Measurements from ENCODE around the gene OR7G2.

OR7G2 gene

DNA sequence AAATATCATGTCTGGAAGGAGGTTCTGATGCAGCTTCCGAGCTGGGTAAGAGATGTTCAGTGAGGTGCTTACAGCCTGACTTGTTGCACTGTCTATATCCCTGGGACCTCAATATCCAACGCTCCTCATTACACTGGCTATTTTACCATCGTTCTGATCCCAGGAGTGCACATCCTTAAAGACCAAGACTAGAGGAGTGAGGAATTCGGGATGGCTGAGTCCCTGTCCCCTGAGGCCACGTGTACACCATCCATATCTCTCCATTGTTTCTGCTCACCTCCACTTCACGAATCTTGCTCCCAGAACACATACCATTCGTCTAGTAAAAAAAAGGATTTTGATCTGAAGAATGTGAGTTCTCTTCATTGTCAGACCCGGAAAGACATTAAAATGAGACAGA lies at the start of gene OR7G2:
OR7G2 (minus strand) TSS at position 101 of the 400 bp plus-strand sequence. CDS start 4,232 bp downstream, outside the sequence.
- no peak for DNase-seq

DNA sequence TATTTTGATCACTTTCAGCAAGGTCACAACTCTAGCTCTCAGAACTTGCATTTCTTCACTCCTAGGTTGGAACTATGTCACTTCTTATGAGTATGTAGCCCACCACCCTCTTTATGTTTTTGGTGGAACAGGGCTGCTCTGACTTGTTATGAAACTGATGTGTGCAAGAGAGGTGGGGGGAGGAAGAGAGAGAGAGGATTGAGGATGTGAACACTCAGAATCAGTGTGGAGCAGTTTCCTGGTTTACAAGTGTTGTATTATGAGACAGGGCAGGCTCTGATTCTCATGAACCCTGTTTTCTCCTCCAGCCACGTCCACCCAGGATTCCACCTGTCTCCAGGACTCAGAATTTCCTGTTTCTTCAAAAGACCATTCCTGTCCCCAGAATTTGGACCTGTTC lies 49.0 kb upstream of the OR7G2 start:
- DNase-seq = no peak

- no peak for DNase-seq
Observed at GRCh38 chr19:9155591-9155990, 48.3 kb upstream of the OR7G2 start.

GRCh38 chr19:9151367-9151766 lies 44.1 kb upstream of the OR7G2 start:
- no peak for DNase-seq

- DNase-seq = no peak
Observed at GRCh38 chr19:9150650-9151049, 43.4 kb upstream of the OR7G2 start.

DNA sequence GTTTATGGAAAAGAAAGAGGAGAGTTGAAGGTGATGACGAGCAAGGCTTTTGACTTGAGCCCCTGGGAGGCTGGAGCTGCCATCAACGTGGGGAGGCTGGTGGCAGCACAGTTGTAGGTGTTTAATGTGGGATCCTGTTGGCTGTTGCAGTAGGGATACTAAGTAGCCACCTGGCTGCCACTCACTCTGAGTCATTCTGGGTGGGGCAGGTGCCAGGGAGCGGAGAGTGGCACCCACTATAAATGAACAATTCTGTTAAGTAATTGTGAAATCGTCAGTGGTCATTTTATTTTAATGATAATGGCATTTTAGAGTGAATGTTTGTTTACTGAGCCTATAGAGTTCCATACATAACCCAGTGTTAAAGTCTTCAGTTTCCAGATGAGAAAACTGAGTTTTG lies 42.7 kb upstream of the OR7G2 start:
- no peak for DNase-seq

DNA sequence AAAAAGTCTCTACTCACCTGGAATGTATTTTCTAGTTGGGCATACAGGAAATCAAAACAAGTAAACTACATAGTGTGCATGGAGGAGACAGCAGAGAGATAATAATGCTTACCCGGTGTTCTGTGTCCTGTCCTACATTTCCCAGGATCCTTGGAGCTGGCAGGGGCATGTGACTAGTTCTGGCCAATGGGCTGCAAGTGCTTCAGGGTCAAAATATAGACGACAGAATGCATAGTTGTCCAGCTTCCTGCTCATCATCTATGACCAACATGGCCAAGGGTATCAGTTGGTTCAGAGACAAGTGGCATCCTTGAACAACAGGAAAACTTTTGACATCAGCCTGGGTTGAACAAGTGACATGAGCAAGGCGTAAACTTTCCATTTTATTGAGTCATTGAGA lies 41.4 kb upstream of the OR7G2 start:
- DNase-seq = no peak

DNA sequence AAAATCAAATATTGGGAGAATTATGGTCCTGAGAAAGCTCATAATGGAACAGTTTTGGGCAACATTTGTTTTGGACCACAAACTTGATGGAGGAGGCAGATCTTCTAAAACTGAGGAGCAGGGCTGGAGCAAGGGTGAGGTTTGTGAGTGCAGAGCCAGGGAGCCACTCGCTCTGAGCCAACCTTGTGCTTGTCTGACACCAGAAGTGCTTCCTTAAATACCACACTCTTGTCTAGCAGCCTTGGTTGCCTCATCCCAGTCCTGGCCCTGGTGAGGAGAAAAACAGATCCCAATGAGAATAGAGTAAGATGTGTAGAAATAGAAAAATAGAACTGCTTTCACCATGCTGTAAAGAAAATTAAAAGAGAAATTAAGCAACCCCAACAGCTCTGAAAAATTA lies 39.6 kb upstream of the OR7G2 start:
- no peak for DNase-seq

DNA sequence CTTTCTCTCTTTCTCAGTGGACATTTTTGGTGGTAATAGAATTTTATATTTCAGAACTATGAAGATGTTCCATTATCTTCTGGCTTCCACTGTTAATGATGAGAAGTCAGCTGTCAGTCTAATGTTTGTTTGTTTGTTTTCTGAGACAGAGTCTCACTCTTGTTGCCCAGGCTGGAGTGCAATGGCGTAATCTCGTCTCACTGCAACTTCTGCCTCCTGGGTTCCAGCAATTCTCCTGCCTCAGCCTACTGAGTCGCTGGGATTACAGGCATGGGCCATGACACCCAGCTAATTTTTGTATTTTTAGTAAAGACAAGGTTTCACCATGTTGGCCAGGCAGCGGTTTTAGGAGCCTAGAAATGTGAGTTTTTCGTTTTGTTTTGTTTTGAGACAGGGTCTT lies 37.6 kb upstream of the OR7G2 start:
- no peak for DNase-seq

DNA sequence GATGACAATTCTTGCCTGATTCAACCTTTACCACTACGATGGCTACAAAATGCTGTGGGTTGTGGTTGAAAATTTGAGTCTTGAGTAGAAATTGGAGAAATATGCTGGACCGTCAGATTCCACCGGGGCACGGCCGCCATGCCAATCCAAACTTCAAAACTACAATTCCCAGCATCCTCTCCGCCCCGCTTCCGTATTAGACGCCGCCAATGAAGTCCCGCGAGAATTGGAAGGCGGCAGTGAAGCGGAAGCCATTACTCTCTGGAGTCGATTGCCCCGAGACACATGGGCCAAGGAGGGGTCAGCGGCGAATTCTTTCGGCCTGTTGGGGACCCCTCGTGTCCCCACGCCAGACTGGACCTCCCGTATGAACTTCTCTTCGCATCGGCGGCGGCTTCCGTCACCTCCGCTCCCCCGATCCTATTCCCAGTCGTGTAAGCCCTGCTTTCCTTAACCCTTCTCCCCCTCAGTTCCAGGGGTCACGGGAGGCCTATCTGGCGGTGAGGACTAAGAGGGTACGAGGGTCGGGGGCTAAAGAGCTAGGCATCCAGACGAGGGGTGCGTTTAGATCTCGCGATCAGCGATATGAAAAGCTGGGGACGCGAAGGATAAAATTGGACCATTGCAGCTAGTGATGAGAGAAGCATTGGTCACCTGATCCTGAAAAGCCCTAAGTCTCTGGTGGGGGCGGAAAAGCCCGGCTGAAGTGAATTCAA lies 33.0 kb upstream of the OR7G2 start, which contains the start of gene ZNF317:
ZNF317 (plus strand) TSS at position 239 of the 716 bp plus-strand sequence. CDS start 15,620 bp downstream, outside the sequence.
- peak; percentile 89 for DNase-seq

GRCh38 chr19:9139609-9140158 lies 32.4 kb upstream of the OR7G2 start:
- DNase-seq = no peak

DNA sequence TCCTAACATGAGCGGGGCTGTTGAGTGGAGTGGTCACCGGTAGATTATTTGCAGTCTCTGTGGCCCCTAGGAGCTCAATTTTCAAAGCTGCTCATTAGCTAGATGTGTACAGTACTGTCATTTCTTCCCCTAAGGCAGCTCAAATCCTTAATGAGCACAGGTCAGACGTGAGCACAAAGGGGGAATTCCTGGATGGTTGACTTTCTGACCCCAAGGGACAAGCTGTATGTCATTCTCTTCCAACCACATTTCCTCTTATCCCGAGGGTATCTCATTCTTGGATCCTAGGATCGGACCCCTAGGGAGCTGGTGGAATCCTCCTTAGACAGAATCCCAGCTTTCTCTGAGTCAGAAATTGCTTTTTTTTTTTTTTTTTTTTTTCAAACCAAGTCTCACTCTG lies 25.1 kb upstream of the OR7G2 start:
- no peak for DNase-seq

- no peak for DNase-seq
Observed at GRCh38 chr19:9130965-9131364, 23.7 kb upstream of the OR7G2 start.

DNA sequence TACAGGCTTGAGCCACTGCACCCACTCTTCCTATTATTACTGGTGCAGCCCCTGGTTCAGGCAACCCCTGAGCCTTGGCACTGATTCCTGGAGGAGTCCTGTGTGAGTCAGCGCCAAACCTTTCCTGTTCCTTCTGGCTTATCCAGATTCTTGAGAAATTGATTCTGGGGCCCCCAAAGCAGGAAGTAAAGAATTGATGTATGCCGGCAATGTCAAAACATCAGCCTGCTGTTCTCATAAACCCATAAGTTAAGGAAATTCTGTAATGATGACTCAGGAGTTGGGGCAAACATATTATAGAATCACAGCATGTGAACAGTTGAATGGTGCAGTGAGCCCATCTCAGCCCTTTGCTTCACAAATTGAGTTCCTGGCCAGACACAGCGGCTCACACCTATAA lies 20.9 kb upstream of the OR7G2 start:
- no peak for DNase-seq

GRCh38 chr19:9126900-9127405 lies 19.7 kb upstream of the OR7G2 start, which contains the start of gene OR7G3:
Gene OR7G3, minus strand, starts transcription at chr19:9126950. Its CDS starts 0 bp downstream, at chr19:9126950.
- DNase-seq = no peak

DNA sequence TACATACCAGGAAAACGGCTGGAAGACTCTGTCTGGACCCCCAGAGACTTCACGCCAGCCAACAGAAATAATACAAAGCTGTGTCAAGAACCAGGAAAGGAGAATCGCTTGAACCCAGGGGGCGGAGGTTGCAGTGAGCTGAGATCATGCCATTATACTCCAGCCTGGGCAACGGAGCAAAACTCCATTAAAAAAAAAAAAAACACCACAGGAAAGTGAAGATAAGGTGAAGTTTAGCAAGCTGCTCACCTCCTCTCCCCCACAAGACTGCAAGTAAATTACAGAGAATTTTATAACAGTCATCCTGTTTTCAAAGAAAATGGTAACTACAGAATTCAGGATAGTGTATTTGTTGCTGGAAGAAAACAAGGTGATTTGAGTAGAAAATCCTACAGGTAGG lies 9.3 kb upstream of the OR7G2 start:
- no peak for DNase-seq

DNA sequence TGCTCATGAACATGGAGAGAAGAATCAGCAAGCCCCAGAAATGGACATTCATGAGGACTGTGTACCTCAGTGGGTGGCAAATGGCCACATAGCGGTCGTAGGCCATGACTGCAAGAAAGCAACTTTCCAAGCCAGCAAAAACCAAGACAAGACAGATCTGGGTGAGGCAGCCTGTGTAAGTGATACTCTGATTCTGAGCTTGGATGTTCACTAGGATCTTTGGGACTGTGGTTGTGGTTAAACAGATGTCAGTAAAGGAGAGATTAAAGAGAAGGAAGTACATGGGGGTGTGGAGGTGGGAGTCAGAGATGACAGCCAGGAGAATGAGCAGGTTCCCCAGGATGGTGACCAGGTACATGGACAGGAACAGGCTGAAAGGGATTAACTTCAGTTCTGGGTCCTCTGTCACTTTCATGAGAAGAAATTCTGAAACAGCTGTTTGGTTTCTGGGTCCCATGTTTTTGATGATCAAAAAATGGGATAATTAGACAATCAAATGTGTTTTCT lies 8.1 kb upstream of the OR7G2 start, which contains the start of gene OR7G1:
OR7G1 (minus strand) TSS at position 457 of the 507 bp plus-strand sequence; CDS start at position 457, 0 bp downstream.
- no peak for DNase-seq

DNA sequence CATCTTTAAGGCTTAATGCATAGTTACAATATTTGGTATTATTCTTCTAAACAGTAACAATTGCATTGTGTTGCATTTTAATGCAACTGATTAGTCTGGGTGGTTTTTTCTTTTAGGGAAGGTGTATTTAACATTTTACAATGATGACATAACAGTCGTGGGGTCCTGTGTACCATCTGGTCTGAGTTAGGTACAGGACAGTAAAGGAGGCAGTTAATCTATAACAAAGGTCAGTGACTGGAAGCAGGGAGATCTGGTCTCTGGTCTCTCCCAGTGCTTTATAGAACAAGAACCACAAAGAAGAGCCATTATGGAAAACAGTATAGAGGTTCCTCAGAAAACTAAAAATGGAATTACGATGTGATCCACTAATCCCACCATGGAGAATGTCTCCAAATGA lies 2.7 kb upstream of the OR7G2 start:
- no peak for DNase-seq

DNA sequence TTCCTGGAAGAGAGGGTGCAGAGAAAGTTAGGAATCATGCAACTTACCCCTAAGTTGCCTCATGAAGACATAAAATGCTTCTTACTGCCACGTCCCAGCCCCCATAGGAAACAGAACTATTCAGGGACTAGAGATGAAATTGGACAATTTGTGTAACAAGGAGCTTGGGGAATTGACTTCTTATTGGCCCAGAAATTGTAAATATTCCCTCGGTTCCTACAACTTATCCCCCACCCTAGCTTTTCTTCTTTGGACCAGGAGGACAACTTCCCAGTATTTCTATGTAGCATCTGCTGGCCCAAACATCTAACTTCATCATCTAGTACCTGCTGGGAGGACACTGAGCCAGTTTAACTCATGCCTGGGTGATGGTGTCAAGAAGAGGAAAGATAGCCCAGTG lies 20.5 kb downstream of the OR7G2 start, which contains the start of gene OR1M1:
OR1M1 (plus strand) TSS at position 301 of the 400 bp plus-strand sequence. CDS start 6,184 bp downstream, outside the sequence.
- DNase-seq = no peak

GRCh38 chr19:9078651-9079050 lies 28.6 kb downstream of the OR7G2 start:
- DNase-seq = no peak

DNA sequence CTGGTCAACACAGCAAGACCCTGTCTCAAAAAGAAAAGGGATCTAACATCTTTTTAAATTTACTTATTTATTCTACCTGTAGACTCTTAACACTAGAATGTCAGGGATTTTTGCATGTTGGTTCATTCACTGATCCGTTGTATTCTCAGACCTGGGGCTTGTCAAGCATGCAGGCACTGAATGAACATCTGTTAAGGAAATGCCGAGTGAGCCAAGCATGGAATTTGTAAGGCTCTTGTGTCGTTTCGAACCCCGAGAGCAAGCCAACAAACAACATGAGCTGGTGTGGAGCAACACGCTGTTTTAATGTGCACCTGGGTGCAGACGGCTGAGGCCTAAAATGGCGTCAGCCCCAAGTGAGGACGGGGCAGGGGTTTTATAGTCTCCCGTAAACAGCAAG lies 30.4 kb downstream of the OR7G2 start:
- no peak for DNase-seq

GRCh38 chr19:9075064-9075949 lies 32.0 kb downstream of the OR7G2 start:
- no peak for DNase-seq

DNA sequence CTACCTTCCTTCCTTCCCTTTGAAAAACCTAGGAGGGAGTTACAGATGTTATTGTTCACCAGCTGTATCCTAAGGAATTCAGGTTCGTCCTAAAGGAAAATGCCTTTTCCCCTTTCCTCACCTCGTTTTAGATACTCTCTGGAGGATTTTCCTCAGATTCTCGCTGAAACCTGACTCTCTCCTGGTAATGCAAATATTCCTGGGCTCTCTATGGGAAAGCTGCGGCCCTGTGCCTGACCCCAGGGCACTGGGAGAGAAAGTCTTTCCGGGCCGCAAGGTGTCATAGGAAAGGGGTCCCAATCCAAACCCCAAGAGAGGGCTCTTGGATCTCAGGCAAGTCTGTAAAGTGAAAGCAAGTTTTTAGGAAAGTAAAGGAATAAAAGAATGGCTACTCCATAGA lies 33.5 kb downstream of the OR7G2 start:
- DNase-seq = no peak

All from activated naive CD4-positive, alpha-beta T cell treated with anti-CD3 and anti-CD28 coated beads, Interleukin-2, amount 50 U/mL, for 16 hours (primary cell).